Amniotic epithelial cell (primary cell): Measurements from ENCODE around the gene DPPA3.
A peak's percentile ranks its signal among the peaks of the same experiment; 100 is the strongest.
"Not testable (repeated sequence)": the region's sequence is repeated elsewhere in the genome, so short reads cannot be mapped to it uniquely, and the experiment has no call there.

Experiments
- DNase-seq: peaks from one replicate; pipeline ENCODE4 v3.0.0-alpha.2; 2010; ENCODE audit warnings: low read depth

Gene DPPA3

DNA sequence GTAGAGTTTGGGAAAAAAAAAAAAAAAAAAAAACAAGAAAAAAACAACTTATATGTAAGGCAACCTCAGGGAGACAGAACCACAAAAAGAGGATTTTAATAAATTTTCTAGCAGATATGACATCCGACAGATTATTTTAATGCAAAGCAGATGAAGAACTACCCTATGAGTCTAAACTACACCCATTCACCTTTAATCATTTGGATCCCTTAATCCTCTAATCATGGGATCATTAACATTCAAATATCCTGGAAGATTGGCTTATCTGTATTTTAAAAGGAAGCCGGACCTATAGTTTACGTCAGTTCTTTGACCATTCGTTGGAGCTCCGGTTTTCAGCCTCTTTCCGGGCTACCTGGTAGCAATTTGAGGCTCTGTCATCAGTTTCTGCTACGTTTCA lies at the start of gene DPPA3:
Gene DPPA3 (plus strand): TSS at position 301 of the 400 bp plus-strand sequence. CDS start 138 bp downstream, outside the sequence.
- DNase-seq: no peak

DNA sequence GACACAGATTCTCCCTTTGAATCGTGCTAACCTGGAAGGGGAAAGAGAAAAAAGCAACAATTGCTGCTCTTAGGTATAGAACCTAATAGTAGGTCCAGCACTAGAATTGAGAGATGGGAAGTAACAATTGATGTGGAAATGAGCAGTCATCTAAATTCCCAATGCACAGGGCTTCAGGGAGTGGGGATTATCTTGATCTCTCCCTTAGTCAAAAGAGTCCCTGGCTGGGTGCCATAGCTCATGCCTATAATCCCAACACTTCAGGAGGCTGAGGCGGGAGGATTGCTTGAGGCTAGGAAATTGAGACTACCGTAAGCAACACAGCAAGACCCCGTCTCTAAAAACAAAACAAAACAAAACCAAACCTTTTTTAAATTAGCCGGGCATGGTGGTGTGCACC lies 49.5 kb upstream of the DPPA3 start:
- no peak for DNase-seq

DNA sequence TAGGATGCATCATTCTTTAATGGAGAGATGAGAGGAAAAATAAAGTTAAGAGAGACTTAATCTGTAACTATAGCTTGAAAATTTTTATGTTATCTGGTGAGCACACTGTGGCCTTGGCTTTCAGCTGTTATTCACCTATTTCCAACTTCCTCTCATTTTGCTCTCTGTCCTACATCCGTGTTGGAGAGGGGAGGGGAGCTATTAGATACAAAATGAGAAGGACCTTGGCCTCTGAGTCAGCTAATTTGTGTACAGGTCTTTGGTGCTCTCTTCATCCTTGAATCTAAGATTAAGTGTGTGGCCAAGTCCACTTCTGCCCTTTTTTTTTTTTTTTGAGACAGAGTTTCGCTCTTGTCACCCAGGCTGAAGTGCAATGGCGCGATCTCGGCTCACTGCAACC lies 44.6 kb upstream of the DPPA3 start:
- no peak for DNase-seq

DNA sequence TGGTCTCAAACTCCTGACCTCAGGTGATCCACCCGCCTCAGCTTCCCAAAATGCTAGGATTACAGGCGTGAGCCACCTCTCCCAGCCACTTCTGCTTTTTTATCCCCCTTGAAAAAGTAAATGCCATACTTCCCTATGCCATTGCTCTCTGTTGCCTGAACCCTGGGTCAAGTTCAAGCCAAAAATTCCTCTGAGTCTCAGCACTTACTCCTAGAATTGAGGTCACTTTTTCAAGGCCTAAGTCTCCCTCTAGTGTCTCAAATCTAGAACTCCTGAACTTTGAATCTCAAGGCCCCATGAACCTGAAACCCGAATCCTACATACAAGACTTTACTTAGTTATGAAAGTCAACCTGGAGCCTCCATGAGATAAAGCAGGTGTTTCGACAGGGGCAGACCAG lies 44.1 kb upstream of the DPPA3 start:
- DNase-seq: no peak

DNA sequence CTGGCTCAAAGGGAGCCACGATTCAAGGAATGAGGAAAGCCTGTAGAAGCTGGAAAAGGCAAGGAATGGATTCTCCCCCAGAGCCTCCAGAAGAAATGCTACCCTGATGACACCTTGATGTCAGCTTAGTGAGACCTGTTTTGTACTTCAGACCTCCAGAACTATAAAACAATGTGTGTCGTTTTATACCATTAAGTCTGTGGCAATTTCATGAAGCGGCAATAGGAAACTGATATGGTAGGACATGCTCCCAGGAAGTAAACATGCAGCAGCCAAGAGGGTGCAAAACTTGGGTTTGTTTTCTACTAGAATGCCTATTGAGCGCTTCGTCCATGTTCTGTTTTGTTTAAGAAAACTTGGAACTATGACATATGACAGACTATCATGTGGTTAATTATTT lies 43.1 kb upstream of the DPPA3 start:
- DNase-seq: no peak

DNA sequence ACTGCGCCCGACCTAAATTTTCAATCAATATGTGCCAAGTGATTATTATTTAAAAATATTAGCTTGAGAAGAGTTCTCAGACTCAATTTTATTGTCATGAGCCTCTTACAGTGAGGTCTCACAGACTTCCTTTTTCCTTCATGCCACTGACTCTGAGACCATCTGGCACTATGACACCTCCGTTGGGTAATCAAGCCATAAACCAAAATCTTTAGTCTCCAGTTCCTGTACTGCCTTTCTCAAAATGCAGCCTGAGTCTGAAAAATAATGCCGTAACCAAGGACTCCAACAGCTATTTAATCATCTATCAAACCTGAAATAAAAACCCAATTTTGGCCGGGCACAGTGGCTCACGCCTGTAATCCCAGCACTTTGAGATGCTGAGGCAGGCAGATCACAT lies 35.8 kb upstream of the DPPA3 start:
- DNase-seq: not testable (repeated sequence)

DNA sequence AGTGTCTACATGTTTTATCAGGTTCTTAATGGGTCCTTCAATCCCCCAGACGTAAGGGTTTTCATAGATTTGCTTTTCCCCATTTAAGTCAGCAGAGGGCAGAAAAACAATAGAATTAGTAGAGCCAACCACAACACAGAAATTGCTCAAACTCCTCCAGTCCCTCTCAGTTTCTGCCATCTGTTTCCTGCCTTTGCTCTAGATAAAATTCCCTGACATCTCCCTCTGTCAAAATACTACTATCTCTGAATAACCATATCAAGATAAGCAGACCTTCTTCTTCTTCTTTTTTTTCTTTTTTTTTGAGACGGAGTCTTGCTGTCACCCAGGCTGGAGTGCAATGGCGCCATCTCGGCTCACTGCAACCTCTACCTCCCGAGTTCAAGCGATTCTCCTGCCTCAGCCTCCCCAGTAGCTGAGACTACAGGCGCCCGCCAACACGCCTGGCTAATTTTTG lies 33.8 kb upstream of the DPPA3 start:
- peak; percentile 27 for DNase-seq

DNA sequence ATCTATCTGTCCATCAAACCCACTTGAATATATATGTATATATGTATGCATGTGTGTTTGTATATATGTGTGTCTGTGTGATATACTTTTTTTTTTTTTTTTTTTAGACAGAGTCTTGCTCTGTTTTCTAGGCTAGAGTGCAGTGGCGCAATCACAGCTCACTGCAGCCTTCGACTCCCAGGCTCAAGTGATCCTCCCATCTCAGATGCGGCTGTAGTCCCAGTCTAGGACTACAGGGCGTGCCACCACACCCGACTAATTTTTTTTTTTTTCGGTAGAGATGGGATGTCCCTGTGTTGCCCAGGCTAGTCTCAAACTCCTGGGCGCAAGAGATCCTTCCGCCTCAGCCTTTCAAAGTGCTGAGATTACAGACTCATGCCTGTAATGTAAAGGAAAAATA lies 32.5 kb upstream of the DPPA3 start:
- DNase-seq: no peak

DNA sequence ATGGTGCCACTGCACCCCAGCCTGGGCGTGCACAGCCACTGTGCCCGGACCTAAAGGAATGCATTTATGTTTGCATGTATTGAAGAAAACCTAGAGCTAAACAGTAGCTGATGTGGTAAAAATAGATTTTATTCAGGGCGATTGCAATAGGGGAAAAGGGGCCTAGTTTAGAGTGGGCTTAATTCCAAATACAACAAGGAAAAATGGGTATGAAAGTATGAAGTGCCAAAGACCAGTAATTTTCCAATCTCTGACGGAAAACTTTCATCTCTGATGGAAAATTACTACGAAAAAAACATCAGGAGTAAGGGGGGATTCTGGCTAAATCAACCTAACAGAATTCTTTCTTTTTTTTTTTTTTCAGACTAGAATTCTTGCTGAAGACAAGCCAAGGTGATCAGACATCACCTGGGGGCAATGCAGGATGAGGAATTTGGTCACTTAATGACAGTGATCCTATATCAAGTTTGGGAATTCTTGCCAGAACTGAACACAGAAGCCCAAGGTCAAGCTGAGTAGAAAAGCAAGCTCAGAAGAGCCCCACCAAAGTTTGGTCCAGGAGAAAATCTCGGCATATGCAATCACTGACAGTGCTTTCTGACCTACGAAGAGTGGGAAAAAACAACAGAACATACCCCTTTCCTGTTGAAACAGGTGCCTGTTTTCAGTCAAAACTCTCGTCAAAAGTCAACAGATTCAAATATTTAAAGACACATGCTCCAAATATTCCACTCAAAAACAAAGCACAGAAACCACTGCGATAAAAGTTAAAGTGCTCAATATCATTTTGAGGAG lies 31.8 kb upstream of the DPPA3 start:
- DNase-seq: no peak

DNA sequence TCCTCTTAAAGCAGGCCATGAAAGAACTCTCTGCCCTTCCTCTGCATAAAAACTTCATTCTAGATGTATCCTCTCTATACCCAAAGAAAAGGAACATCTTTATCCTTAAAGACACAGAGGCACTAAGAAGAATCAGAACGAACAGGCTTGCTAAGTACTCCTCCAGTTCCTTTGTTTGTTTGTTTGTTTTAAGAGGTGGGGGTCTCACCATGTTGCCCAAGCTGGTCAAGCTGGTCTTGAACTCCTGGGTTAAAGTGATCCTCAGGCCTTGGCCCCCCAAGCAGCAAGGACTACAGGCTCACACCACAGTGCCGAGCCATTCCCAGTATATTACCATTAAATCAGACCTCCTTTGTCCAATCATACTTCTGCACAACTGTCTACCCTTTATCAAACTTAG lies 29.7 kb upstream of the DPPA3 start:
- no peak for DNase-seq

DNA sequence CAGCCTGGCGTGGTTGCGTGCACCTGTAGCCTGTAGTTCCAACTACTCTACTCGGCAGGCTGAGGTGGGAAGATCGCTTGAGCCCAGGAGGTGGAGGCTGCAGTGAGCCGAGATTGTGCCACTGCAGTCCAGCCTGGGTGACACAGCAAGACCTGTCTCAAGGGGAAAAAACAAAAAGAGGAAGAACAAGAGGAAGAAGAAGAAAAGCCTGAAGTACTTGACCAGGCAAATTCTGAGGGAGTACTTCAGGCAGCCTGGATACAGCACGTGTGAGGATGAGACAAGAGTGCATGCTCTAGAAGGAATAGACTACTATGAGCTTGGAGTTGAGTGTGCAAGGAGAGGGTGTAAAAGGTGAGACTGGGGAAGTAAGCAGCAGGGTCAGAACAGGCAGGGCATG lies 17.4 kb upstream of the DPPA3 start:
- DNase-seq: no peak

DNA sequence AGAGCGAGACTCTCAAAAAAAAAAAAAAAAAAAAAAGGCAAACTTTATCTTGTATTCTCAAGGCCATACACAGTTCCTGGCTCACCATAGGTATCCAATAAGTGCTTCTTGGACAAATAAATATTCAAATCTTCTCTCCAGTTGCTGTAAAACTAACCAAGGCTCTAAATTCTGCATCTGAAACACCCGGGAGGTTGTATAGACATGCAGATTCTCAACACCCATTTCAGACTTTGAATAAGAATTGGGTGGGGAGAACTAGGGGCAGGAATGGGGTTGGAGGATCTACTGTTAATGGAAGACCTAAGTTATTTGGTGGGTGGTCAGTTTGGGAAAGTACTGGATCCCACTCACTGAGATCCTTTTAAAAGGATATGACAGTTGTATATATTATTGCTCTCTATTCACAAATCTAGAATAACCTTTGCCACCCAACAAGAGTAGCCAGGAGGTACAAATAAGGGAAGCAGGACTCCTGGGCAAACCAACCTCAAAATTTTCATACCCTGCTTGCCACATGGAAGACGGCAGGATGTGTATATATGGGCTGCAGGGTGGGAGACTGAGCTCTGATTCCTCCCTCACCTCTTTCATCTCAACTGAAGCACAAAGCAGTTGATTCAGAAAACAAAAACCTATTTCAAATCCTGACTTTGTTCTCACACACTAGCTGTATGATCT lies 16.5 kb upstream of the DPPA3 start:
- no peak for DNase-seq

DNA sequence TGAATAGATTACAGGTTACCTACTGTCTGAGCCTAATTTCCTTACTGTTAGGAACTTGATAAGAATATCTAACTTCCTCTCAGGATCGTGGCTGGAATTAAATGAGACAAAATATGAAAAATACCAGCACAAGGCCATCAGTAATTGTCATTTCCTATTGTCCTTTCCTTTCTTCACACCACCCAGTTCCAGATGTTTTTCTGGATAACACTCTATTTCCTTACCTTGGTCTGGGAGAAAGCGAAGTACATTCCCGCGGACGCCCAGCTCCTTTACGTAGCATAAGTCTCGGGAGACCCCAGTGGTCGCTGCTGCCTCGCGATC lies 16.0 kb upstream of the DPPA3 start:
- no peak for DNase-seq

DNA sequence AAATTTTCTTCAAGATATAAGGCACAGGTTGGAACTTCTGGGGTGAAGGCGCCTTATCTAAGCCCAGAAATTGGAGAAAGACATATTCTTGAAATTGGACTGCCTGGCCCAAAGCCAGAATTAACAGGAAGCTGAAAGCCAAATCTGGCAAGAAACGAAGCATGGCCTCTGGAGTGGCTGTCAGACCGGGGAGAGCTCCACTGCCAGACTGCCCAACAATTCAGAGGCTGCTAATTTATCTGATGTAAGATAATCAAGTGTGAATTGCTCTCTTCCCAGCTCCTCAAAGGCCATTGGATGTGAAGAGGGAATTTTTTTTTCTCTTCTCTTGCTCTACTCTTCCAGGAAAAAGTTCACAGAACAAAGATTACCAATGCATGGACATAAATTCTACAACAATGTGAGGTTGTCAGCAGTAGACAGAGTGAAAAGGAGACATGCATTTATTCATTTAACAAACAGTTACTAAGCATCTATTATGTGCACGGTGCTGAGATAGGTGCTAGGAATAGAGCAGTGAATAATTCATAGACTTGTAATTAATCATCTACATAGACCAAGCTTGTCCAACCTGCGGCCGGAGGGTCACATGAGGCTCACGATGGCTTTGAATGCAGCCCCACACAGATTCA lies 15.6 kb upstream of the DPPA3 start, which contains the start of gene GDF3:
Gene GDF3 (minus strand): TSS at position 210 of the 632 bp plus-strand sequence. CDS start 47 bp downstream, at position 163.
- DNase-seq: no peak

DNA sequence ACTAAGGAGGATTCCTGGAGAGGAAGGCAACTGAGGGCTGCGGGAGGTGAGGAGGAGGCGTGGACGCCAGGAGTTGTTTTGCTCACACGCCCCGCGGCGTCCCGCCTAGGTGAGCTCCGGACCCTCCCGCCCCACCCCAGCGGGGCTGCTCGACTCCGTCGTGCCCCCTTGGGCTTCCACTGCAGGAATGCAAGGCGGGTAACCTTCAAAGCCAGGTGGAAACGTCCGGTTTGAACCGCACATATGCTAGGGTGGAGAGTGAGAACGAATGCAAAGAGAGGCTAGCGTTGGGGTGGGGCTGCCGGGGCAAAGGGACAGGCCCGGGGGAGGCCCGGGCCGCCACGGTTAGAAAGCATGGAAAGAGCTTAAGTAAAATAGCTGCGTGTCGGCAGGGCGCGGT lies 5.4 kb upstream of the DPPA3 start:
- no peak for DNase-seq

DNA sequence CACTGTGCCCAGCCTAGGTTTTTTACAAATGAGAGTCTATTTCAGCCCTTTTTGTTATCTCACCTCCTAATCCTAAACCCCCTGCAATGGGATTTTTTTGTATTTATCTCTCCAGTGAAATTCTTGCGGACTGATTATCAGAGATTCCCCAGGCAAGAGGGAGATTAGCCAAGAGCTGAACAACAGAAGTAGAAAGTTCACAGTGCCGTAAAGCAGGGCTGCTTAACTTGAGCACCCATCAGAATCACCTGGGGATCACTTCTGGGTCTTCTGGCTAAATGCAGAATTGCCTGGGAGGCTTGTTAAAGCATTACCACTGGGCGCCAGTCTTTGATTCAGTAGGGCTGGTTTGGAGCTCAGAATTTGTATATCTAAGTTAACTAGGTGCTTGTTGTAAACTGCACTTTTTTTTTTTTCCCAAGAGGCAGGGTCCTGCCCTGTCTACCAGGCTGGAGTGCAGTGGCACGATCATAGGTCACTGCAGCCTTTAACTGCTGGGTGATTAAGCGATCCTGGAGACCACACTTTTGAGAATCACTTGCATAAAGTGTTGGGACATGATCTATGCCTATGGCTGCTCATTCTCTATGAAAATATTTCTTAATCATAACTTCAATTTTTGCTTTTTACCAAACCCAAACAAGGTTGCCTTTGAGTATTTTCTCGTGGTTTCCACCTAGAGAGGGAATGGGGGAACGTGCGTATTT lies 1.1 kb upstream of the DPPA3 start:
- DNase-seq: no peak

DNA sequence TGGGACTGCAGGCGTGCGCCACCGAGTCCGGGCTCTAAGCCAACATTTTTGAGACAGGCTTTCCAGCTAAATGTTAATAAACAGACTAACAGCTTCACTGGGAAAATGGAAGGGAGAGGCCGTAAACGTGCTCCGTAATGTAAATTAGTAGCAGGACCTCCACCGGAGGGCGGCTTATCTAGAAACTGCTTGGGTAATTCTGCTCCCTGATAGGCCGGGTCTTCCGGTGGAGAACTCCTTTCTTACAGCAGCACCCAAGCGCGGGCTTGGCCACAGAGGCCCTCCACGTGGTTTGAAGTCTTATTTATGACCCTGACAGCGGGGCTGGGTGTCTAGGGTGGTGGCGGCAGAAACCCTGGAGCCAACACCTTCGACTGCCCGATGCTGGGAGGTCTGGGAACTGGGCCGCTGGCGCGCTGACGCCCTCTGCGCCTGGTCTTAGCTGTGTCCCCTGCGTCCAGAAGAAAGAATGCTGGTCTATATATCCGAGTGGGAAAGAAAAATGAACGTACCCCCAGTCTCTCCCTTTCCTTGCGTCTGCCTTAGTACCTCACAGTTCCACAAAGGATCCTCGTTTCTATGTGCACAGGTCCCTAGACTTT lies 1.7 kb downstream of the DPPA3 start:
- DNase-seq: no peak

DNA sequence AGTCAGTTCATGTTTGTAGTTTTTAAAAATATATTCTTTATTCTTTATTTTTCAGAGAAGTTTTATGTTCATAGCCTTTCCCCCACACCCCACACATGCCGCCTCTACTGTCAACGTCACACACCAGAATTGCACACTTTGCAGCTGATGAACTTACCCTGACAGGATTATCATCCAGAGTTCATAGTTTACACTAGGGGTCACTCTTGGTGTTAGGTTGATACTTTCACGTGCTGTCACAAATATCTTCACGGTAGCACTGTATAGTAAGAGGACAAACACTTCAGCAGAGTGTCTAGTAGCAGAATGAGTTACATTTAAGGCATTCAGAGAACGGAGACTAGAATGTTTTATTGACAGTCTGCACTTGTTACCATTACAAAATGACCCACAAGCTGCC lies 5.1 kb downstream of the DPPA3 start:
- no peak for DNase-seq

DNA sequence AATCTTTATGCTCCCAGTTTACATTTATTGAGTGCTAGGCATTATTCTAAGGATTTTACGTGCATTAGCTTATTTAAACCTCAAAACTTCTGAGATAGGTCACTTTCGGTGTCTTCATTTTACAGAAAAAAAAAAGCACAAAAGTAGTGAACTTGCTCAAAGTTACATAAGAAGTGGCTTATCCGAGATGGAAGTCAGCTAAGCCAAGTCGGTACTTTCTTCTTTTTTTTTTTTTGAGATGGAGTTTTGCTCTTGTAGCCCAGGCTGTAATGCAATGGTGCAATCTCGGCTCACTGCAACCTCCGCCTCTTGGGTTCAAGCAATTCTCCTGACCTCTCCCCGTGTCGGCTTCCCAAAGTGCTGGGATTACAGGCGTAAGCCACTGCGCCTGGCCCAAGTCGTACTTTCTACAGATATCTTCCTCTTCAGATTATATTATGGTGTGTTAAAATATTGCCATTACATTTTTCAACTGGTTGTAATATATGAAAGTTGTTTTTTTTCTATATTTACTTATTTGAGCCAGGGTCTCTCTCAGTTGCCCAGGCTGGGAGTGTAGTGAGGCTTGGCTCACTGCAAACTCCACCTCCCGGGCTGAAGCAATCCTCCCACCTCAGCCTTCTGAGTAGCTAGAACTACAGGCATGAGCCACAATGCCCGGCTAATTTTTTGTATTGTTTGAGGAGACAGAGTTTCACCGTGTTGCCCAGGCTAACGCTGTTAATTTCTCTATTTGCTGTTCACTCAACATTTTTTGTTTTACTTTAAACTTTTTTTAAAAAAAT lies 8.9 kb downstream of the DPPA3 start:
- DNase-seq: no peak

DNA sequence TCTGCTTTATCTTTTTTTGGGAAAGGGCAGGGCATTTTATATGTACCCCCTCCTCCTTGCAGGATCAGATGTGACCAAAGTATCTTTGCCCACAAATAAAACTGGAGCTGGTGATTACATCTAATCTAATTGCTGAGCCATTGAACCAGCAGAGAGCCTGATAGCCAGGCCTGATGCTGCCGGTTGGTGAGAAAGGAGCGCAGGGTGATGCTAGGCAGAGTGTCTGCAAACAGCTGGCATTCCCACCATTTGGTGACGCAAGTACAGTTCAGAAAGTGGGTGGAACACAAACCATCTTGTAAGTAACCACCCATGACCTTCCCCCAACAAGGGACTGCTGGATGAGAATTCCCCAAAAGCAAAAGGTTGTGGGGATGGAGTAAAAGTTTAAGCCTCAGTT lies 12.7 kb downstream of the DPPA3 start:
- DNase-seq: no peak

DNA sequence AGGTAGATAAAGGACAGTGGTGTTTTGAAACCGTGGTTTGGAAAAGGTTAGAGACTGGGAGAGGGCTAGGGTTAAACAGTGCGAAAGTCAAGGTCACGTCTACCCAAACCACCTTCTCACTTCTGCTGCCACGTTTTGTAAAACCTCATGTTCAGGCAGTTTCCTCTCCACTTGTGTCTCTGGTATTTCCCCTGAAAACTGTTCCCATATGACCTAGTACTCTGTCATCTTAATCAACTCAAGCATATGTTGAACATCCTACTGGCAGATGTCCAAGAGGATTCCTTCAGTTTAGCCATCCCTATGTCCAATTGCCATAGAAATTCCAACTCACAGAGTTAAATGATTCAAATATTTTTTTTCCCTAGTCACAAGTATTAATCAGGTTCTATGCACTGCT lies 18.5 kb downstream of the DPPA3 start:
- DNase-seq: no peak
